Body of pancreas (tissue), 4 donors: ENCODE results near the gene PBX1. TPM values are rescaled to one million over a fixed set of nuclear protein-coding genes. Genes with fewer than 3 reads are reported as not detected.

ENCODE experiments used
- ATAC-seq: fragments of 150-250 bp; one replicate; pipeline ENCODE4 v1.9.1; 2016
- DNase-seq, 4 donors: peaks; one replicate each; pipeline ENCODE4 v3.0.0-alpha.2; 2019
- H3K27ac ChIP-seq, 4 donors: fragments of 200-600 bp; sonication (generic); 1 replicate in 3 of 4; 2 replicates in 1 of 4; pipeline versions ENCODE4 v1.5.1 to v1.6.1; 2016 to 2019; ENCODE audit warnings: mild to moderate bottlenecking in 1 of 4, mixed read lengths in 1 of 4, moderate library complexity in 1 of 4
- H3K27me3 ChIP-seq, 2 donors: fragments of 200-600 bp; sonication (generic); one replicate each; pipeline ENCODE4 v1.6.0; 2016; ENCODE audit warnings: mild to moderate bottlenecking in 1 of 2
- H3K36me3 ChIP-seq, 2 donors: fragments of 200-600 bp; sonication (generic); replicated peaks in 1 of 2; 2 replicates each; pipeline ENCODE4 v1.5.1; 2016; ENCODE audit warnings: low read depth in 2 of 2; ENCODE audit not compliant: insufficient read depth in 1 of 2
- H3K4me1 ChIP-seq: fragments of 200-600 bp; sonication (generic); one replicate; pipeline ENCODE4 v1.6.0; 2016
- H3K4me3 ChIP-seq, 2 donors: fragments of 200-600 bp; sonication (generic); 1 replicate in 1 of 2; 2 replicates in 1 of 2; pipeline ENCODE4 v1.5.1; 2016 to 2019
- H3K9me3 ChIP-seq, 3 donors: fragments of 200-600 bp; sonication (generic); 1 replicate in 2 of 3; 2 replicates in 1 of 3; pipeline ENCODE4 v1.5.1; 2016
- CTCF ChIP-seq, 7 experiments: fragments of 450-650 bp in 4 of 7; fragments of 200-600 bp in 3 of 7; sonication (generic) in 3 of 7; IDR thresholded peaks; one replicate each; pipeline ENCODE4 v1.5.1; 2016 to 2019; ENCODE audit warnings: antibody characterized with exemption in 7 of 7
- POLR2A ChIP-seq, 3 donors: fragments of 450-650 bp; IDR thresholded peaks; one replicate each; pipeline ENCODE4 v1.6.1; 2016; ENCODE audit warnings: antibody characterized with exemption in 3 of 3, mild to moderate bottlenecking in 2 of 3
- WGBS, 2 donors: methylation state at CpG; one replicate each; pipeline ENCODE4 v1.1.5; 2017; 5-methylcytosine and 5-hydroxymethylcytosine counted together
- intact Hi-C: fragments of 100-400 bp; cut with DNase I; formaldehyde crosslinking; loops from one replicate; pipeline ENCODE4 v1.15.1; 2023
- total RNA-seq, 2 donors: library from RNA; depleted of rRNA; stranded (reverse); fragments of >200 nt; gene quantifications; one replicate each; pipeline ENCODE4 v1.1.0, GENCODE V29; 2016

Gene PBX1
- total RNA-seq, 2 donors from 2014 or later = 83.1 to 111 TPM

GRCh38 chr1:164704954-164705353, 146.0 kb downstream of the PBX1 start:
- WGBS, 2 donors = 72 to 85% methylated on average over 1 of the region's 1 CpG
- Histone ChIP-seq H3K27ac (no peak overlapping the region), H3K9me3 (no peaks in the 10 kb centered on the region)

GRCh38 chr1:164706606-164706987, 147.6 kb downstream of the PBX1 start:
- H3K4me1 ChIP-seq = peaks cover 77% of the 10 kb centered on the region

More at GRCh38 chr1:164704954-164705353, 146.0 kb downstream of the PBX1 start:
- H3K4me1 ChIP-seq = peaks cover 76% of the 10 kb centered on the region
- ATAC-seq (no peak), DNase-seq (no peak)
- TF ChIP-seq POLR2A (IDR thresholded peaks at IDR 0.05) (no peak), CTCF (IDR thresholded peaks at IDR 0.05) (no peak)
- H3K4me3 ChIP-seq = no peak overlapping the region
- intact Hi-C loops = no loop called here
- H3K36me3 ChIP-seq = no peaks in the 10 kb centered on the region
- no peaks in the 10 kb centered on the region for H3K27me3 ChIP-seq

GRCh38 chr1:164707868-164708331, 148.9 kb downstream of the PBX1 start:
- DNase-seq = peak; percentile 48 to 79 (median 61)
- 58 to 66% methylated on average over 8 of the region's 8 CpGs for WGBS, 2 donors

More at GRCh38 chr1:164706606-164706987, 147.6 kb downstream of the PBX1 start:
- no peaks in the 10 kb centered on the region for H3K36me3 ChIP-seq
- TF ChIP-seq POLR2A (IDR thresholded peaks at IDR 0.05) (no peak), CTCF (IDR thresholded peaks at IDR 0.05) (no peak)
- DNase-seq (no peak), ATAC-seq (no peak)
- intact Hi-C loops = no loop called here
- H3K27ac ChIP-seq = peak overlapping the region; percentile 59 to 69 (median 66)
- H3K27me3 ChIP-seq = no peaks in the 10 kb centered on the region
- H3K9me3 ChIP-seq = no peaks in the 10 kb centered on the region
- no peak overlapping the region for H3K4me3 ChIP-seq

GRCh38 chr1:164708596-164708995, 149.6 kb downstream of the PBX1 start:
- no peak for TF ChIP-seq CTCF (IDR thresholded peaks at IDR 0.05)
- no peak for TF ChIP-seq POLR2A (IDR thresholded peaks at IDR 0.05)
- Histone ChIP-seq H3K4me3 (no peak overlapping the region), H3K4me1 (peaks cover 77% of the 10 kb centered on the region), H3K27ac (peak overlapping the region in 2 of 4 donors; percentile 41 to 59), H3K9me3 (no peaks in the 10 kb centered on the region), H3K27me3 (no peaks in the 10 kb centered on the region), H3K36me3 (no peaks in the 10 kb centered on the region)
- WGBS, 2 donors = 92 to 95% methylated on average over 3 of the region's 3 CpGs
- intact Hi-C loops = no loop called here
- no peak for DNase-seq
- ATAC-seq = no peak

More at GRCh38 chr1:164707868-164708331, 148.9 kb downstream of the PBX1 start:
- Histone ChIP-seq H3K27me3 (no peaks in the 10 kb centered on the region), H3K4me1 (peaks cover 77% of the 10 kb centered on the region), H3K36me3 (no peaks in the 10 kb centered on the region), H3K27ac (peak overlapping the region; percentile 18 to 67 (median 62)), H3K9me3 (no peaks in the 10 kb centered on the region), H3K4me3 (no peak overlapping the region)
- TF ChIP-seq CTCF (IDR thresholded peaks at IDR 0.05) (no peak), POLR2A (IDR thresholded peaks at IDR 0.05) (no peak)
- intact Hi-C loops = no loop called here
- peak; percentile 57 for ATAC-seq

- TF ChIP-seq POLR2A (IDR thresholded peaks at IDR 0.05) (no peak), CTCF (IDR thresholded peaks at IDR 0.05) (no peak)
- H3K27ac ChIP-seq = peak overlapping the region in 1 of 4 donors; percentile 41
- intact Hi-C loops = no loop called here
Observed at GRCh38 chr1:164709126-164709525, 150.1 kb downstream of the PBX1 start.

More at GRCh38 chr1:164709126-164709525, 150.1 kb downstream of the PBX1 start:
- ATAC-seq = no peak
- WGBS, 2 donors = 64% methylated on average over 4 of the region's 4 CpGs
- Histone ChIP-seq H3K36me3 (no peaks in the 10 kb centered on the region), H3K4me3 (no peak overlapping the region), H3K4me1 (peaks cover 77% of the 10 kb centered on the region), H3K9me3 (no peaks in the 10 kb centered on the region), H3K27me3 (no peaks in the 10 kb centered on the region)
- no peak for DNase-seq
